Fibroblast of skin of right biceps (primary cell): ENCODE results near the gene SNX3.
"Not testable (repeated sequence)": the region's sequence is repeated elsewhere in the genome, so short reads cannot be mapped to it uniquely, and the experiment has no call there.

ENCODE experiments used
- DNase-seq: peaks from one replicate; pipeline ENCODE4 v3.0.0-alpha.2; 2013

Gene SNX3

GRCh38 chr6:108260809-108261569 is at the start of gene SNX3:
Gene SNX3 (minus strand): TSS chr6:108261040. CDS start chr6:108260921, 119 bp downstream.
- DNase-seq: peak; percentile 96

GRCh38 chr6:108309844-108310243 is 49.0 kb upstream of the SNX3 start:
- DNase-seq: no peak

GRCh38 chr6:108308641-108309040 is 47.8 kb upstream of the SNX3 start:
- not testable (repeated sequence) for DNase-seq

- no peak for DNase-seq
These were observed 43.8 kb upstream of the SNX3 start for GRCh38 chr6:108304646-108305045.

- no peak for DNase-seq
These were observed 41.5 kb upstream of the SNX3 start for GRCh38 chr6:108302386-108302785.

- no peak for DNase-seq
These were observed 34.8 kb upstream of the SNX3 start for GRCh38 chr6:108295676-108296075.

GRCh38 chr6:108294727-108295625 is 34.1 kb upstream of the SNX3 start, which contains the start of gene AFG1L:
Gene AFG1L (plus strand): TSS chr6:108295054. CDS start chr6:108295080, 26 bp downstream.
- DNase-seq: peak; percentile 89

GRCh38 chr6:108294297-108294726 is 33.5 kb upstream of the SNX3 start:
- DNase-seq: no peak

- DNase-seq: no peak
These were observed 32.9 kb upstream of the SNX3 start for GRCh38 chr6:108293527-108294296.

GRCh38 chr6:108292561-108292960 is 31.7 kb upstream of the SNX3 start:
- not testable (repeated sequence) for DNase-seq

GRCh38 chr6:108291091-108291490 is 30.3 kb upstream of the SNX3 start:
- no peak for DNase-seq

- no peak for DNase-seq
These were observed 27.9 kb upstream of the SNX3 start for GRCh38 chr6:108288742-108289141.

- DNase-seq: no peak
These were observed 26.5 kb upstream of the SNX3 start for GRCh38 chr6:108287373-108287772.

GRCh38 chr6:108286366-108286765 is 25.5 kb upstream of the SNX3 start:
- no peak for DNase-seq

GRCh38 chr6:108285381-108285780 is 24.5 kb upstream of the SNX3 start:
- DNase-seq: no peak

- DNase-seq: no peak
These were observed 17.0 kb upstream of the SNX3 start for GRCh38 chr6:108277831-108278230.

- DNase-seq: no peak
These were observed 16.5 kb upstream of the SNX3 start for GRCh38 chr6:108277295-108277694.

GRCh38 chr6:108275976-108276375 is 15.1 kb upstream of the SNX3 start:
- DNase-seq: no peak

- DNase-seq: no peak
These were observed 13.7 kb upstream of the SNX3 start for GRCh38 chr6:108274546-108274945.

GRCh38 chr6:108269955-108270354 is 9.1 kb upstream of the SNX3 start:
- not testable (repeated sequence) for DNase-seq

GRCh38 chr6:108268845-108269244 is 8.0 kb upstream of the SNX3 start:
- DNase-seq: no peak

GRCh38 chr6:108263371-108263770 is 2.5 kb upstream of the SNX3 start:
- DNase-seq: no peak
